Measurements from ENCODE around the gene RERE. TPM values are rescaled to one million over a fixed set of nuclear protein-coding genes. Genes with fewer than 3 reads are reported as not detected.

Gene RERE
- polyA plus RNA-seq, 1 of the 3 experiments (the other 2 are of a cell fraction) = 8.1 TPM

DNA sequence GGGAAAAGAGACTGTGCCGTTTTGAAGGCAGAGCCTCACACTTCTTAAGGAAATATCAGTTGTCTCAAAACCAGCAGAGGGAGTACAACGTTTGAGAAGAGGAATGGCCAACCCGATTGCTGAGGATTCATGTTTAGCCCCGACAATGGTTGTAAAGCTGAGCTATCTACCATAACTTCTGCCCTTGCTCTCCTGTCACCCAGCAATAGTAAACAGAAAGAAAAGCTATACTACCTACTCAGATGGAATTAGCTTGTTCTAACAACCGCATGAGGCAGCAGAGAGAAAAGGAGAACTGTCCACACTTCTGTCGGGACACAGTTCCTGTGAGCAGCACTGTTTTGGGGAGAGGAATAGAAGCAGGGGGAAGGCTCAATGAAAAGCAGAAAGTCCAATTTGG, 408.3 kb downstream of the RERE start:
- TF ChIP-seq, protein P1, sequence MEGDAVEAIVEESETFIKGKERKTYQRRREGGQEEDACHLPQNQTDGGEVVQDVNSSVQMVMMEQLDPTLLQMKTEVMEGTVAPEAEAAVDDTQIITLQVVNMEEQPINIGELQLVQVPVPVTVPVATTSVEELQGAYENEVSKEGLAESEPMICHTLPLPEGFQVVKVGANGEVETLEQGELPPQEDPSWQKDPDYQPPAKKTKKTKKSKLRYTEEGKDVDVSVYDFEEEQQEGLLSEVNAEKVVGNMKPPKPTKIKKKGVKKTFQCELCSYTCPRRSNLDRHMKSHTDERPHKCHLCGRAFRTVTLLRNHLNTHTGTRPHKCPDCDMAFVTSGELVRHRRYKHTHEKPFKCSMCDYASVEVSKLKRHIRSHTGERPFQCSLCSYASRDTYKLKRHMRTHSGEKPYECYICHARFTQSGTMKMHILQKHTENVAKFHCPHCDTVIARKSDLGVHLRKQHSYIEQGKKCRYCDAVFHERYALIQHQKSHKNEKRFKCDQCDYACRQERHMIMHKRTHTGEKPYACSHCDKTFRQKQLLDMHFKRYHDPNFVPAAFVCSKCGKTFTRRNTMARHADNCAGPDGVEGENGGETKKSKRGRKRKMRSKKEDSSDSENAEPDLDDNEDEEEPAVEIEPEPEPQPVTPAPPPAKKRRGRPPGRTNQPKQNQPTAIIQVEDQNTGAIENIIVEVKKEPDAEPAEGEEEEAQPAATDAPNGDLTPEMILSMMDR (IDR thresholded peaks at IDR 0.05) = peak; percentile 47; the same call in 1 of the 2 replicates
- no peak for TF ChIP-seq TCF12 (IDR thresholded peaks at IDR 0.05)
- TF ChIP-seq RAD21 (IDR thresholded peaks at IDR 0.05; ENCODE audit: low read length) = 0 out of 2 replicates have a peak, but pooled peaks have one; percentile 29
- TF ChIP-seq, protein P2, sequence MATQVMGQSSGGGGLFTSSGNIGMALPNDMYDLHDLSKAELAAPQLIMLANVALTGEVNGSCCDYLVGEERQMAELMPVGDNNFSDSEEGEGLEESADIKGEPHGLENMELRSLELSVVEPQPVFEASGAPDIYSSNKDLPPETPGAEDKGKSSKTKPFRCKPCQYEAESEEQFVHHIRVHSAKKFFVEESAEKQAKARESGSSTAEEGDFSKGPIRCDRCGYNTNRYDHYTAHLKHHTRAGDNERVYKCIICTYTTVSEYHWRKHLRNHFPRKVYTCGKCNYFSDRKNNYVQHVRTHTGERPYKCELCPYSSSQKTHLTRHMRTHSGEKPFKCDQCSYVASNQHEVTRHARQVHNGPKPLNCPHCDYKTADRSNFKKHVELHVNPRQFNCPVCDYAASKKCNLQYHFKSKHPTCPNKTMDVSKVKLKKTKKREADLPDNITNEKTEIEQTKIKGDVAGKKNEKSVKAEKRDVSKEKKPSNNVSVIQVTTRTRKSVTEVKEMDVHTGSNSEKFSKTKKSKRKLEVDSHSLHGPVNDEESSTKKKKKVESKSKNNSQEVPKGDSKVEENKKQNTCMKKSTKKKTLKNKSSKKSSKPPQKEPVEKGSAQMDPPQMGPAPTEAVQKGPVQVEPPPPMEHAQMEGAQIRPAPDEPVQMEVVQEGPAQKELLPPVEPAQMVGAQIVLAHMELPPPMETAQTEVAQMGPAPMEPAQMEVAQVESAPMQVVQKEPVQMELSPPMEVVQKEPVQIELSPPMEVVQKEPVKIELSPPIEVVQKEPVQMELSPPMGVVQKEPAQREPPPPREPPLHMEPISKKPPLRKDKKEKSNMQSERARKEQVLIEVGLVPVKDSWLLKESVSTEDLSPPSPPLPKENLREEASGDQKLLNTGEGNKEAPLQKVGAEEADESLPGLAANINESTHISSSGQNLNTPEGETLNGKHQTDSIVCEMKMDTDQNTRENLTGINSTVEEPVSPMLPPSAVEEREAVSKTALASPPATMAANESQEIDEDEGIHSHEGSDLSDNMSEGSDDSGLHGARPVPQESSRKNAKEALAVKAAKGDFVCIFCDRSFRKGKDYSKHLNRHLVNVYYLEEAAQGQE (IDR thresholded peaks at IDR 0.05; ENCODE audit: low read depth, low read length) = 0 out of 2 replicates have a peak, but pooled peaks have one; percentile 10
- no peak for TF ChIP-seq YY1 (IDR thresholded peaks at IDR 0.05; ENCODE audit: low read depth)
- TF ChIP-seq GABPA (IDR thresholded peaks at IDR 0.05; ENCODE audit: low read depth) = no peak
- H3K9me3 ChIP-seq = no peaks in the 10 kb centered on the region
- no peak overlapping the region; a peak in 1 of 4 replicates for H3K4me3 ChIP-seq (ENCODE audit: low read depth in 2 of 2, low read length in 1 of 2)
- H3K4me2 ChIP-seq = peak overlapping the region; percentile 72
- no peaks in the 10 kb centered on the region; the same call in 1 of the 2 replicates for H4K20me1 ChIP-seq (ENCODE audit: insufficient read depth)
- ChIA-PET POLR2A (interaction anchor here (0.6 kb wide), 1 partner anchor 161 kb away, joined by 5 read pairs; no protein-coding TSS in a partner anchor), CTCF (interaction anchor here (0.6 to 2.7 kb wide), 6 partner anchors 10 to 175 kb away, joined by 3 to 11 read pairs (median 5); no protein-coding TSS in a partner anchor)
- no peaks in the 10 kb centered on the region for H3K9me2 ChIP-seq
- H3K27ac ChIP-seq (ENCODE audit: low read depth in 2 of 2, low read length in 1 of 2) = peak overlapping the region; percentile 86 to 91
- no peak overlapping the region for H2AFZ ChIP-seq (ENCODE audit: low read depth)
- H3K9ac ChIP-seq = peak overlapping the region; percentile 45; the same call in 1 of the 2 replicates
- H3K36me3 ChIP-seq (replicated peaks in 1 of 2; ENCODE audit: control insufficient read depth in 1 of 2, insufficient read depth in 2 of 2, low read length in 1 of 2) = peaks cover 16 to 20% of the 10 kb centered on the region in 2 experiments
- peaks cover 86% of the 10 kb centered on the region for H3K79me2 ChIP-seq (ENCODE audit: insufficient read depth)
- peaks cover 42 to 56% of the 10 kb centered on the region in 2 experiments for H3K4me1 ChIP-seq (ENCODE audit: control insufficient read depth in 1 of 2, insufficient read depth in 2 of 2, low read depth in 1 of 2, low read length in 1 of 2)
- DNase-seq = no peak
- WGBS (ENCODE audit: low lambda C conversion rate) = 53% methylated on average over 6 of the region's 6 CpGs
- peaks cover 25% of the 10 kb centered on the region for H3F3A ChIP-seq (replicated peaks; ENCODE audit: insufficient read depth)
- no peaks in the 10 kb centered on the region for H3K27me3 ChIP-seq (ENCODE audit: insufficient read depth)

DNA sequence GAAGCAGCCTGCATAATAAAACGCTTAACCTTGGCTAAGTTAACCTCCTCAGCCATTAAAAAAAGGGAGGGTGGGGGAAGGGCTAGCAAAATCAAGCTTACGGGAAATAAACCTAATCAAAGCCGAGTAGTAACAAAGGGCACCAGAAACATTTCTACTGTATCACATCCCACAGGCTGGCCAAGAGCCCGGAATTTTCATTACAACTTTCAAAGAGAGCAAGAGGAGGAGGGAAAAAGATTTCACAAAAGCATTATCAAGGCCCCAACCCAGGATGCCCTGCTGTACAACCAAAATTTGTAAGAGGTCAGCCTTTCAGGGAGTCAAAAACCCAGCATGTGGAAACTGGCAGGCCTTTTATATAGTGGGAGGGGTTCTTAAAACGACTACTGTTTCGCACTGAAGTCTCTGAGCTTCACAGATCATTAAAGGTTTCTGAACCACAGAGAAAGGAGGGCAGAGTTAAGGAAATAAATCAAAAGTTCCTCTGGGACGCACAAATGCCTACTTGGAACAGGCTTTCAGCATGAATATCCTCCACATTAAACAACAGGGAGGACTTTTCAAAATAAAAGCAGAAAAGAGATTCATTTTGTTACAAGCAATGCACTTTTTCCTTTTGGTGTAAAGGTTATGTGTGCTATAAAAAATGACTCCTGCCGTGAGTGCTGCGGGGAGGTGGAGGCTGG, 409.1 kb downstream of the RERE start:
- Histone ChIP-seq H2AFZ (ENCODE audit: low read depth) (no peak overlapping the region; the same call in 1 of the 2 replicates), H3F3A (replicated peaks; ENCODE audit: insufficient read depth) (peaks cover 25% of the 10 kb centered on the region), H3K36me3 (replicated peaks in 1 of 2; ENCODE audit: control insufficient read depth in 1 of 2, insufficient read depth in 2 of 2, low read length in 1 of 2) (peaks cover 15 to 20% of the 10 kb centered on the region in 2 experiments), H3K9me3 (no peaks in the 10 kb centered on the region), H3K27me3 (ENCODE audit: insufficient read depth) (no peaks in the 10 kb centered on the region), H3K9me2 (no peaks in the 10 kb centered on the region), H3K4me1 (ENCODE audit: control insufficient read depth in 1 of 2, insufficient read depth in 2 of 2, low read depth in 1 of 2, low read length in 1 of 2) (peaks cover 42 to 56% of the 10 kb centered on the region in 2 experiments), H3K27ac (ENCODE audit: low read depth in 2 of 2, low read length in 1 of 2) (peak overlapping the region; percentile 86 to 91), H4K20me1 (ENCODE audit: insufficient read depth) (no peaks in the 10 kb centered on the region; the same call in 1 of the 2 replicates), H3K9ac (peak overlapping the region; percentile 45; the same call in 1 of the 2 replicates), H3K4me3 (ENCODE audit: low read depth in 2 of 2, low read length in 1 of 2) (no peak overlapping the region; a peak in 1 of 4 replicates), H3K79me2 (ENCODE audit: insufficient read depth) (peaks cover 86% of the 10 kb centered on the region), H3K4me2 (peak overlapping the region; percentile 72)
- ChIA-PET POLR2A (no interaction called here), CTCF (interaction anchor here (0.9 to 2.7 kb wide), 8 partner anchors 11 to 318 kb away, joined by 3 to 11 read pairs (median 4); no protein-coding TSS in a partner anchor)
- no peak for DNase-seq
- 40% methylated on average over 9 of the region's 9 CpGs for WGBS (ENCODE audit: low lambda C conversion rate)
- TF ChIP-seq RCOR1 (IDR thresholded peaks at IDR 0.05; ENCODE audit: low read length) (no peak), RAD21 (IDR thresholded peaks at IDR 0.05; ENCODE audit: low read length) (no peak), NFIC (IDR thresholded peaks at IDR 0.05; ENCODE audit: borderline replicate concordance) (peak; percentile 68), EP300 (IDR thresholded peaks at IDR 0.05; ENCODE audit: borderline replicate concordance in 1 of 2, low read depth in 1 of 2, low read length in 1 of 2) (peak in 1 of 2 experiments; percentile 35; a peak in 1 of 4 replicates), NRF1 (IDR thresholded peaks at IDR 0.05; ENCODE audit: low read depth, low read length) (no peak), CHD2 (IDR thresholded peaks at IDR 0.05; ENCODE audit: low read length, partially characterized antibody) (no peak), RXRA (IDR thresholded peaks at IDR 0.05; ENCODE audit: borderline replicate concordance, low read depth) (0 out of 2 replicates have a peak, but pooled peaks have one; percentile 44), TCF12 (IDR thresholded peaks at IDR 0.05) (peak; percentile 22; the same call in 1 of the 2 replicates), ELF1 (IDR thresholded peaks at IDR 0.05) (no peak)
- TF ChIP-seq, protein P3, sequence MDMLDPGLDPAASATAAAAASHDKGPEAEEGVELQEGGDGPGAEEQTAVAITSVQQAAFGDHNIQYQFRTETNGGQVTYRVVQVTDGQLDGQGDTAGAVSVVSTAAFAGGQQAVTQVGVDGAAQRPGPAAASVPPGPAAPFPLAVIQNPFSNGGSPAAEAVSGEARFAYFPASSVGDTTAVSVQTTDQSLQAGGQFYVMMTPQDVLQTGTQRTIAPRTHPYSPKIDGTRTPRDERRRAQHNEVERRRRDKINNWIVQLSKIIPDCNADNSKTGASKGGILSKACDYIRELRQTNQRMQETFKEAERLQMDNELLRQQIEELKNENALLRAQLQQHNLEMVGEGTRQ (IDR thresholded peaks at IDR 0.05; ENCODE audit: borderline replicate concordance, low read depth, low read length) = no peak
- TF ChIP-seq, protein P4, sequence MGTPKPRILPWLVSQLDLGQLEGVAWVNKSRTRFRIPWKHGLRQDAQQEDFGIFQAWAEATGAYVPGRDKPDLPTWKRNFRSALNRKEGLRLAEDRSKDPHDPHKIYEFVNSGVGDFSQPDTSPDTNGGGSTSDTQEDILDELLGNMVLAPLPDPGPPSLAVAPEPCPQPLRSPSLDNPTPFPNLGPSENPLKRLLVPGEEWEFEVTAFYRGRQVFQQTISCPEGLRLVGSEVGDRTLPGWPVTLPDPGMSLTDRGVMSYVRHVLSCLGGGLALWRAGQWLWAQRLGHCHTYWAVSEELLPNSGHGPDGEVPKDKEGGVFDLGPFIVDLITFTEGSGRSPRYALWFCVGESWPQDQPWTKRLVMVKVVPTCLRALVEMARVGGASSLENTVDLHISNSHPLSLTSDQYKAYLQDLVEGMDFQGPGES (IDR thresholded peaks at IDR 0.05; ENCODE audit: low read depth, low read length) = no peak
- TF ChIP-seq, protein P5, sequence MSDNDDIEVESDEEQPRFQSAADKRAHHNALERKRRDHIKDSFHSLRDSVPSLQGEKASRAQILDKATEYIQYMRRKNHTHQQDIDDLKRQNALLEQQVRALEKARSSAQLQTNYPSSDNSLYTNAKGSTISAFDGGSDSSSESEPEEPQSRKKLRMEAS (IDR thresholded peaks at IDR 0.05; ENCODE audit: low read depth) = 0 out of 2 replicates have a peak, but pooled peaks have one; percentile 14

Data from SK-N-SH (cell line).